Measurements from ENCODE around the gene POT1. TPM values are rescaled to one million over a fixed set of nuclear protein-coding genes. Genes with fewer than 3 reads are reported as not detected.

Gene POT1
- total RNA-seq, 1 experiment from 2014 or later, result 21.6 TPM

DNA sequence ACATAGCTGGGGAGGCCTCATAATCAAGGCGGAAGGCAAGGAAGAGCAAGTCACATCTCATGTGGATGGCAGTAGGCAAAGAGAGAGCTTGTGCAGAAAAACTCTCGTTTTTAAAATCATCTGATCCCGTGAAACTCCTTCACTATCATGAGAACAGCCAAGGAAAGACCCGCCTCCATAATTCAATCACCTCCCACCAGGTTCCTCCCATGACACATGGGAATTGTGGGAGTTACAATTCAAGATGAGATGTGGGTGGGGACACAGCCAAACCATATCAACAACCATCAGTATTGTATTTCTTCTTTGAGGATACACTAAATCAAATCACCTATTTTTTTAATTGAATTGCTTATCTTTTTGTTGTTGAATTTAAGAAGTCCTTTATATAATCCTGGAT is 16.7 kb downstream of the POT1 start:
- H3K4me1 ChIP-seq, result no peaks in the 10 kb centered on the region; the same call in 1 of the 2 replicates
- intact Hi-C loops (cut with micrococcal nuclease; ENCODE audit: unreplicated experiment), result no loop called here
- H3K4me3 ChIP-seq (ENCODE audit: low read depth, low read length), result no peak overlapping the region
- TF ChIP-seq, protein P1, sequence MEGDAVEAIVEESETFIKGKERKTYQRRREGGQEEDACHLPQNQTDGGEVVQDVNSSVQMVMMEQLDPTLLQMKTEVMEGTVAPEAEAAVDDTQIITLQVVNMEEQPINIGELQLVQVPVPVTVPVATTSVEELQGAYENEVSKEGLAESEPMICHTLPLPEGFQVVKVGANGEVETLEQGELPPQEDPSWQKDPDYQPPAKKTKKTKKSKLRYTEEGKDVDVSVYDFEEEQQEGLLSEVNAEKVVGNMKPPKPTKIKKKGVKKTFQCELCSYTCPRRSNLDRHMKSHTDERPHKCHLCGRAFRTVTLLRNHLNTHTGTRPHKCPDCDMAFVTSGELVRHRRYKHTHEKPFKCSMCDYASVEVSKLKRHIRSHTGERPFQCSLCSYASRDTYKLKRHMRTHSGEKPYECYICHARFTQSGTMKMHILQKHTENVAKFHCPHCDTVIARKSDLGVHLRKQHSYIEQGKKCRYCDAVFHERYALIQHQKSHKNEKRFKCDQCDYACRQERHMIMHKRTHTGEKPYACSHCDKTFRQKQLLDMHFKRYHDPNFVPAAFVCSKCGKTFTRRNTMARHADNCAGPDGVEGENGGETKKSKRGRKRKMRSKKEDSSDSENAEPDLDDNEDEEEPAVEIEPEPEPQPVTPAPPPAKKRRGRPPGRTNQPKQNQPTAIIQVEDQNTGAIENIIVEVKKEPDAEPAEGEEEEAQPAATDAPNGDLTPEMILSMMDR (IDR thresholded peaks at IDR 0.05; ENCODE audit: insufficient read depth in 1 of 2, low read depth in 1 of 2, low read length in 1 of 2, severe bottlenecking in 1 of 2, unreplicated experiment in 1 of 2), result no peak
- H3K36me3 Mint-ChIP-seq (ENCODE audit: insufficient read depth, unreplicated experiment), result no peaks in the 10 kb centered on the region
- H3K27ac Mint-ChIP-seq (ENCODE audit: unreplicated experiment), result no peak overlapping the region
- no peaks in the 10 kb centered on the region for H3K27me3 Mint-ChIP-seq (ENCODE audit: insufficient read depth, unreplicated experiment)
- no peaks in the 10 kb centered on the region for H3K4me1 Mint-ChIP-seq (ENCODE audit: low read depth, unreplicated experiment)
- H3K4me3 Mint-ChIP-seq (ENCODE audit: unreplicated experiment), result no peak overlapping the region
- H3K9me3 ChIP-seq, result no peaks in the 10 kb centered on the region
- H3K36me3 ChIP-seq (ENCODE audit: control insufficient read depth, insufficient read depth, low read length), result no peaks in the 10 kb centered on the region
- no peaks in the 10 kb centered on the region for H3K27me3 ChIP-seq (replicated peaks; ENCODE audit: control insufficient read depth, insufficient read depth, low read length)
- no peaks in the 10 kb centered on the region for H3K9me3 Mint-ChIP-seq (ENCODE audit: unreplicated experiment)
- no TSS peak for BruUV-seq (replicated peaks)
- no peak for DNase-seq
- ChIA-PET POLR2A (no interaction called here), CTCF (no interaction called here)

- intact Hi-C loops (cut with micrococcal nuclease; ENCODE audit: unreplicated experiment), result no loop called here
- Histone ChIP-seq H3K9me3 (no peaks in the 10 kb centered on the region), H3K4me3 (ENCODE audit: low read depth, low read length) (no peak overlapping the region), H3K36me3 (ENCODE audit: control insufficient read depth, insufficient read depth, low read length) (no peaks in the 10 kb centered on the region), H3K4me1 (no peaks in the 10 kb centered on the region; the same call in 1 of the 2 replicates), H3K27me3 (replicated peaks; ENCODE audit: control insufficient read depth, insufficient read depth, low read length) (no peaks in the 10 kb centered on the region)
- H3K27ac Mint-ChIP-seq (ENCODE audit: unreplicated experiment), result no peak overlapping the region
- no peaks in the 10 kb centered on the region for H3K36me3 Mint-ChIP-seq (ENCODE audit: insufficient read depth, unreplicated experiment)
- CTCF ChIA-PET, result no interaction called here
- BruUV-seq (replicated peaks), result no TSS peak
- H3K4me1 Mint-ChIP-seq (ENCODE audit: low read depth, unreplicated experiment), result no peaks in the 10 kb centered on the region
- no peaks in the 10 kb centered on the region for H3K27me3 Mint-ChIP-seq (ENCODE audit: insufficient read depth, unreplicated experiment)
- POLR2A ChIA-PET, result no interaction called here
- H3K9me3 Mint-ChIP-seq (ENCODE audit: unreplicated experiment), result no peaks in the 10 kb centered on the region
- no peak overlapping the region for H3K4me3 Mint-ChIP-seq (ENCODE audit: unreplicated experiment)
- no peak for DNase-seq
- TF ChIP-seq, protein P1 (IDR thresholded peaks at IDR 0.05; ENCODE audit: insufficient read depth in 1 of 2, low read depth in 1 of 2, low read length in 1 of 2, severe bottlenecking in 1 of 2, unreplicated experiment in 1 of 2), result no peak
Observed at GRCh38 chr7:124909808-124910207, 19.8 kb downstream of the POT1 start.

GRCh38 chr7:124908259-124908658 is 21.4 kb downstream of the POT1 start:
- Mint-ChIP-seq H3K4me3 (ENCODE audit: unreplicated experiment) (no peak overlapping the region), H3K36me3 (ENCODE audit: insufficient read depth, unreplicated experiment) (no peaks in the 10 kb centered on the region), H3K27ac (ENCODE audit: unreplicated experiment) (no peak overlapping the region), H3K27me3 (ENCODE audit: insufficient read depth, unreplicated experiment) (no peaks in the 10 kb centered on the region), H3K4me1 (ENCODE audit: low read depth, unreplicated experiment) (no peaks in the 10 kb centered on the region), H3K9me3 (ENCODE audit: unreplicated experiment) (no peaks in the 10 kb centered on the region)
- Histone ChIP-seq H3K4me1 (no peaks in the 10 kb centered on the region; the same call in 1 of the 2 replicates), H3K9me3 (no peaks in the 10 kb centered on the region), H3K4me3 (ENCODE audit: low read depth, low read length) (no peak overlapping the region), H3K27me3 (replicated peaks; ENCODE audit: control insufficient read depth, insufficient read depth, low read length) (no peaks in the 10 kb centered on the region), H3K36me3 (ENCODE audit: control insufficient read depth, insufficient read depth, low read length) (no peaks in the 10 kb centered on the region)
- POLR2A ChIA-PET, result no interaction called here
- CTCF ChIA-PET, result no interaction called here
- intact Hi-C loops (cut with micrococcal nuclease; ENCODE audit: unreplicated experiment), result no loop called here
- BruUV-seq (replicated peaks), result no TSS peak
- no peak for DNase-seq
- TF ChIP-seq, protein P1 (IDR thresholded peaks at IDR 0.05; ENCODE audit: insufficient read depth in 1 of 2, low read depth in 1 of 2, low read length in 1 of 2, severe bottlenecking in 1 of 2, unreplicated experiment in 1 of 2), result no peak

Data from Caco-2 (cell line).